HL-60 (cell line): ENCODE data around the gene ITIH6.

ENCODE experiments used
- CTCF ChIP-seq: IDR thresholded peaks from one replicate; pipeline ENCODE4 v1.5.1; 2011; ENCODE audit warnings: low read length, control low read depth, inconsistent platforms; ENCODE audit not compliant: insufficient read depth
- GABPA ChIP-seq: IDR thresholded peaks from 2 replicates; pipeline ENCODE4 v1.6.1; 2012; ENCODE audit warnings: low read depth
- POLR2AphosphoS5 ChIP-seq: IDR thresholded peaks from 2 replicates; pipeline ENCODE4 v1.6.1; 2012; ENCODE audit warnings: low read depth
- REST ChIP-seq: IDR thresholded peaks from 2 replicates; pipeline ENCODE4 v1.6.1; 2012; ENCODE audit warnings: low read depth; ENCODE audit not compliant: insufficient replicate concordance
- SPI1 ChIP-seq: IDR thresholded peaks from 2 replicates; pipeline ENCODE4 v1.6.1; 2012; ENCODE audit warnings: low read depth, mild to moderate bottlenecking, borderline replicate concordance

GRCh38 chrX:54824195-54824594 lies 26.1 kb upstream of the ITIH6 start:
- no peak for TF ChIP-seq CTCF
- TF ChIP-seq POLR2AphosphoS5 = no peak
- TF ChIP-seq REST = no peak
- TF ChIP-seq SPI1 = no peak
- TF ChIP-seq GABPA = no peak
